RPMI7951 (cell line): Measurements from ENCODE around the gene MVB12A. TPM values are rescaled to one million over a fixed set of nuclear protein-coding genes. Genes with fewer than 3 reads are reported as not detected.
A peak's percentile ranks its signal among the peaks of the same experiment; 100 is the strongest.

Experiments
- DNase-seq: peaks from one replicate; pipeline ENCODE4 v3.0.0-alpha.2; 2012; ENCODE audit warnings: low read depth
- total RNA-seq: library from RNA; depleted of rRNA; stranded (reverse); fragments of >200 nt; shearing (Covaris generic); gene quantifications from 2 replicates; pipeline ENCODE4 v1.2.3, GENCODE V29; 2014

Gene MVB12A
- total RNA-seq, 1 experiment from 2014 or later: 123 TPM

DNA sequence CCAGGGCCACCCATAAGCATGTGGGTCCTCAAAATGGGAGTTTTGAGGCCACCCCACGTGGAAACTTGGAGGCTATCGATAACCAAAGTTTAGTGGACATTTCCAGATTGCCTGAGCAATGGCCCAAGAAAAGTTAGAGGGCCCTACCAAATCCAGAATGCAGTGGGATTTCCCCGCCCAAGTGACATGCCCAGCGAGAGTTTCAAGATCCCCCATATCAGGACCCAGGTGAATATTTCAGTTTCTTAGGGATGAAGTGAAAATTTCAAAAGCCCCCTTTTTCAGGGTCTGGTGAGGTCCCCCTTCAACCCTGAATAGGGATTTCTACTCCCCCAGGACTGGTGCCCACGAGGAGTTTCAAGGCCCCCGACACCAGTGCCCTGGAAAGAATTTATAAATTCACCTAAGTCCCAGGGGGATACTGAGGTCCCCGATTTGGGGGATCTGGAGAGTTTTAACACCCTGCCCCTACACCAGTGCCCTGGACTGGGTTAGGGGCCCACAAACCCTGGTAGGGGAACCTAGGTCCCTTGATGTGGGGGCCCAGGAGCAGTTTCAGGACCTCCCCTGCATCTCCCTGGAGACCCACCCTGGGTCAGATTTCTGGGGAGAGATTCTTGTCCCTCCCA lies 15.1 kb upstream of the MVB12A start:
- no peak for DNase-seq

DNA sequence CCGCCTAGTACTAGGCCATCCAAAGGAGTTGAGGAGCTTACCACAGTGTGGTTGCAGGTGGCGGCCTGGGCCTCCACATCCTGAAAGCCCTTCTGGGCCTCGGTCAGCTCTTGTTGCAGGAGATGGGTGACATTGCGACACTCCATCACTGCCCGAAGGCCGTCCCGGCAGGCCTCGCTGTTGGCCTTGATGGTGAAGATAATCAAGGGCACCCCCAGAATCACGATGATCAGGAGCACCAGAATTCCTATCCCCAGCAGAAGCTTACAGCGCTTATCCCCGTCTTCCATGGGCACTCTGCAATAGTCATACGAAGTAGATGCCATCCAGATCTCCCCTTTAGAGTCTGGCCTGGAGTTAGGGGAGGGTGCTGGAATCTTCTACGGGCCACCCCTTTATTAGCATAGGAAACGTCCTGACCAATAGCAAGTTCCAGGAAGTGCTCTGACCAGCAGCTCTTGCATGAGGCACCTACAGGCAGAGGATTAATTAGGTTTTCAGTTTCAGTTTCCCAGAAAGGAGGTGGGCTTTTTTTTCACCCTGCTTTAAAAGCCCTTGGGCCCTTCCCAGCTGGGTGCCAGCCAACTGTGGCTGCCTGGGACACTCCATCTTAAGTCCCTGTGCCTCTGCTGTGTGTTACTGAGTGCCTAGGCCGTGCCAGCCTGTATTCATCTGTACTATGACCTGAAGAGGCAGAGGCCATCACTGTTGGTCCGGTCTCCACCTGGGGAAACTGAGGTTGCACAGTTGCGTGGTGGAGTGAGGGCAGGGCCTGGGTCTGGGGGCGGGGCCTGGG lies 14.4 kb upstream of the MVB12A start, which contains the start of gene BST2:
BST2 (minus strand) TSS at position 381 of the 796 bp plus-strand sequence; CDS start at position 326, 55 bp downstream.
- peak; percentile 94 for DNase-seq

DNA sequence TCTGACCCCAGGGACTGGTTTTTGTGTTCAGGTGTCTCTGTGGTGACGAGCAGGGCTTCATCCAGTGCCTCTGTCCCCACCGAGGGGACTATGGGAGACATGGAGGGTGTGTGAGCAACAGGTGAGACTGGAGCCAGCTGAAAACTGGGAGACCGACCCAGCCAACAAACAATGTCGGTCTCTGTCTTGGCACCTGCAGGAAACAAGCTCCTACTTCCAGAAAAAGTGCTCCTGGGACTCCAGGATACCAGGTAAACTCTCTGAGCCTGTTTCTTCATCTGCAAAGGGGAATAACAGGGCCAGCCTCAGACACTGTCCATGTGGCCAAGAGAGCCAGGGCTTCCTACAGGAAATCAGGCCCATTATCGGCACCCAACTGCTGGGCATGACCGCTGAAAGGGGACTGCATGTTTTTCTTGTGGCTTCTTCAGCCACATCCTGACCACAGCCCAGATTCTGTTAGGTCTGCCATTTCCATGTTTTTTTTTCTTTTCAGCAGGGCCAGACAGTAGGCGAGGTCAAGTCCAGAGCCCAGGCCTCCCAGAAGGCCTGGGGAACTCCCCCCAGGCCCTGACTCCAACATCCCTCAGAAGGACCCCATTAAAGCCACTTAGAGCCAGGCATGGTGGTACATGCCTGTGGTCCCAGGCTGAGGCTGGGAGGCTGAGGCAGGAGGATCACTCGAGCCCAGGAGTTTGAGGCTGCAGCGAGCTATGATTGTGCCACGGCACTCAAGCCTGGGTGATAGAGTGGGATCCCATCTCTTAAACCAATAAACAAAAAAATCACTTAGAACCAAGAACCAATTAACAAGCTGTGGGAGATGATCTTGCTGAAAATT lies 13.6 kb upstream of the MVB12A start:
- peak; percentile 93 for DNase-seq

DNA sequence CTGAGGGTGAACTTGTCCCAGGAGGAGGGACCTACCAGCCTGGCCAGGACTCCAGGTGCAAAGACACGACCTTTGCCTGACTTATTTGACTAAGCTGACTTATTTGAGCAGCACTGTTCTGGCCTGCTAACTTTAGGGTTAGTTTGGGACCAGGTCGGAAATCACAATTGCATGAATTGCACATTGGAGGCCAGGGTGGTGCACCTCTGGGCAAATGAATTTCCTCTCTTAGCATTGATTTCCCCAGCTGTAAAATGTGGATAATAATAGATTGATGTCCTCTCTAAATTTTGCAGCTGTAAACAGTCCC lies 13.0 kb upstream of the MVB12A start:
- no peak for DNase-seq

- DNase-seq: no peak
These were observed 9.9 kb upstream of the MVB12A start for GRCh38 chr19:17409990-17410389.

GRCh38 chr19:17411801-17412200 lies 8.0 kb upstream of the MVB12A start:
- DNase-seq: no peak

- DNase-seq: no peak
These were observed 5.8 kb upstream of the MVB12A start for GRCh38 chr19:17414097-17414496.

DNA sequence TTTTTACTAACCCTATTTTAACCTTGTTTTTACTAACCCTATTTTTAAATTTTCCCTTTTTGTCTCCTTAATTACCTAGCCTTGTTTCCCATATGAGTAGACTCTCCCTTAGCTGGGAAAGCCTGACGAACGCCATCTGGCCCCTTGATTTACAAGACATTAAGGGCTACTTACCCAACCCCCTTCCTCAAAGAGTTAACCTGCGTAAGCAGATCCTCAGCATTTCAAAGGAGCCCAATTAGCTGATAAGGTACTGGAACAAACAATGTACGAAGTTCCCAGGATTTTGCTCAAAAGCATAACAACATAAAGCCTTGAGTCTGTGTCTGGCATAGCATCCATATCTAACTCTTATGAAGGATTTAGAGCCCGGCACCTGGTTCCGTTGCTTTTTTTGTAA lies 4.7 kb upstream of the MVB12A start:
- DNase-seq: no peak

DNA sequence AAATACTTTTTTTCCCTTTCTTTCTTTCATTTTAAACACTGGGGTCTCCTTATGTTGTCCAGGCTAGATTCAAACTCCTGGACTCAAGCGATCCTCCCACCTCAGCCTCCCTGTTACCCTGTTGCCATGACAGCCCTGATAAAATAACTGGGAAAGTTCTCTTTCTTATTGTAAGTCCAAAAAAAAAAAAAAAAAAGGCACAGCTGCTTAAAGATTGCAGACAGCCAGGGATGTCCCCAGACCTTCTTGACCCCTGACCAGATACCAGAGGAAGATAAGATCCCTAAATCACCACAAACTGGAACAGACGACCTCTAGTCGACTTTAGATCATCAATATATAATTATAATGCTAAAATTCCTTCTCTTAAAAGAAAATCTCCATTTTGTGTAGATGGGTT lies 1.1 kb upstream of the MVB12A start:
- no peak for DNase-seq

- no peak for DNase-seq
These were observed 660 bp upstream of the MVB12A start for GRCh38 chr19:17419154-17419620.

DNA sequence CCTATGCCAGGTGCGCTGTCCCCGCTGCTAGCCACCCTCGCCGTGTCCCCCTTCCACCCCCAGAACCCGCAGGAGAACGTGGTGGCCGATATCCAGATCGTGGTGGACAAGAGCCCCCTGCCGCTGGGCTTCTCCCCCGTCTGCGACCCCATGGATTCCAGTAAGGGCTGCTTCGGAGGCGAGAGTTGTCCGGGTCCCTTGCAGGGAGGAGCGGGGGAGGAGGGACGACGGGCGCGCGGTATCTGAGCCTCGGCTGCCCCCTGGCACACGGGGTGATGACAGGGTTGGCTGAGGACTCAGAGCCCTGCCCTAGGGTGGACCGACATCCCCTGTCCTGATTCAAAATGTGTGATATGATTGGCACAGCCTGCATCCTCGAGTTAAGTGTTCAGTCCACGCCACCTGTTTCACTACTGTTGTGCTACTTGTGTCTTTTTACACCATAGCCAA lies 653 bp downstream of the MVB12A start:
- peak; percentile 63 for DNase-seq

DNA sequence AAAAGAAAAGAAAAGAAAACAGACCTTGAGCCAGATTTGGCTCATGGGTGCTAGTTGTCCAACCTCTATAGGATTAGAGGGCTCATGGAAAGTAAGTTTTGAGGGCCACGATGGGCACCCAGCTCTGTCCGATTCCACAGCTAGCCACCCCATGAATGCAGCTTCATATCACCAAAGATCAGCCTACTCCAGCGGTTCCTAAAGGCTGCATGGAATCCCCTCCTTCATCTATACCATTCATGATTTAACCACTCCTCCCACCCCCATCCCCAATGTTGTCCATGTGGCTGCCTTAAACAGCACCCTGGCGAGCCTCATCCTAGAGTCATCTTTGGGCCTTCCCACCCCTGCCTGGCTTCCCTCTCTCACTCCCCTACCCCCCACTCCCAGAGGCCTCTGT lies 2.1 kb downstream of the MVB12A start:
- no peak for DNase-seq

DNA sequence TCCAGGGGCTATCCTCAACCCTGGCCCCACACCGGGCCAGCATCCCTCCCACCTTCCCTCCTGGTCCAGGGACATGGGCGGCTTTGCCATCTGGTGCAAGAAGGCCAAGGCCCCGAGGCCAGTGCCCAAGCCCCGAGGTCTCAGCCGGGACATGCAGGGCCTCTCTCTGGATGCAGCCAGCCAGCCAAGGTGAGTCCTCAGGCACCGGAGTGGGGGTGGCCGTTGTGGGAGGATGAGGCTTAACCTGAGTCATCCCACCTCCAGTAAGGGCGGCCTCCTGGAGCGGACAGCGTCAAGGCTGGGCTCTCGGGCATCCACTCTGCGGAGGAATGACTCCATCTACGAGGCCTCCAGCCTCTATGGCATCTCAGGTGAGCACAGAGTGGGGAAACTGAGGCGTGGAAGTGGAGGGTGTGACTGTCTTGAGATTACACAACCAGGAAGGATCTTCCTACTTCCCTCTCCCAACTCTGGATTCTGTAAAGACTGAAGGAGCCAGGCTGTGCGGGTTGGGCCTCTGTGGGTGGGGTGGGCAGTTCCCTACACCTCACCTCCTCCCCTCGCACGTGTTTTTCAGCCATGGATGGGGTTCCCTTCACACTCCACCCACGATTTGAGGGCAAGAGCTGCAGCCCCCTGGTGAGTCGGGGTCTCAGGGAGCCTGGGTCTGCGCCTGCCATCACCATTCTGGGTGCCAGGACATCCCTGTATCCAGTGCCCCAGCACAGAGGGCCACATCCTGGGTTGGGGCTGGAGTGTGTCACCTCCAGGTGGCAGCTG lies 3.8 kb downstream of the MVB12A start:
- DNase-seq: no peak

- no peak for DNase-seq
These were observed 5.0 kb downstream of the MVB12A start for GRCh38 chr19:17424743-17425365.

- no peak for DNase-seq
These were observed 9.8 kb downstream of the MVB12A start for GRCh38 chr19:17429641-17430113.

DNA sequence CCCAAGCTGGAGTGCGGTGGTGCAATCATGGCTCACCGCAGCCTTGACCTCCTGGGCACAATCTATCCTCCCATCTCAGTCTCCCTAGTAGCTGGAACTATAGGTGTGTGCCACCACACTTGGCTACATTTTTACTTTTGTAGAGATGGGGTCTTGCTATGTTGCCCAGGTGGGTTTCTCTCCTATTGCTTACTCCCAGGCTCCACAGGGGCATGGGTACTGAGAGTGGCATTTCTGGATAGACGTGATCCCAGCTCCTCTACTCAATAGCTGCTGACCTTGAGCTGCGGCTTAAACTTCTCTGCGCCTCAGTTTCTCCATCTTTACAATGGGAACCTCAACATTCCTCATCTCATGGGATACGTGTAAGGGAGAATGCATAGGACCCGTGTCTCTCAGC lies 11.6 kb downstream of the MVB12A start:
- no peak for DNase-seq

DNA sequence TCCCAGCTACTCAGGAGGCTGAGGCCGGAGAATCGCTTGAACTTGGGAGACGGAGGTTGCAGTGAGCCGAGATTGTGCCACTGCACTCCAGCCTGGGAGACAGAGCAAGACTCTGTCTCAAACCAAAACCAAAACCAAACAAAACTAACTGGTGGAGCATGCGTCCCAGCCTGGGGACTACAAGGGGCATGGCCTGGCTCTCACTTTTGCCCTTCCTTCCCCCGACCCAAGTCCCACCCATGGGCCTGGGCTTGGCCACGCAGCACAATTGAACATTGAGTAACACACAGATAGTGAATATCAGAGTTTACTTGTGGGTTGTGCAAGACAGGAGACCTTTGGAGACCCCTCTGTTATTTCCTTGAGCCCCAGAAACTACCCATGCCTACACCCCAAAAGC lies 15.4 kb downstream of the MVB12A start:
- DNase-seq: no peak

DNA sequence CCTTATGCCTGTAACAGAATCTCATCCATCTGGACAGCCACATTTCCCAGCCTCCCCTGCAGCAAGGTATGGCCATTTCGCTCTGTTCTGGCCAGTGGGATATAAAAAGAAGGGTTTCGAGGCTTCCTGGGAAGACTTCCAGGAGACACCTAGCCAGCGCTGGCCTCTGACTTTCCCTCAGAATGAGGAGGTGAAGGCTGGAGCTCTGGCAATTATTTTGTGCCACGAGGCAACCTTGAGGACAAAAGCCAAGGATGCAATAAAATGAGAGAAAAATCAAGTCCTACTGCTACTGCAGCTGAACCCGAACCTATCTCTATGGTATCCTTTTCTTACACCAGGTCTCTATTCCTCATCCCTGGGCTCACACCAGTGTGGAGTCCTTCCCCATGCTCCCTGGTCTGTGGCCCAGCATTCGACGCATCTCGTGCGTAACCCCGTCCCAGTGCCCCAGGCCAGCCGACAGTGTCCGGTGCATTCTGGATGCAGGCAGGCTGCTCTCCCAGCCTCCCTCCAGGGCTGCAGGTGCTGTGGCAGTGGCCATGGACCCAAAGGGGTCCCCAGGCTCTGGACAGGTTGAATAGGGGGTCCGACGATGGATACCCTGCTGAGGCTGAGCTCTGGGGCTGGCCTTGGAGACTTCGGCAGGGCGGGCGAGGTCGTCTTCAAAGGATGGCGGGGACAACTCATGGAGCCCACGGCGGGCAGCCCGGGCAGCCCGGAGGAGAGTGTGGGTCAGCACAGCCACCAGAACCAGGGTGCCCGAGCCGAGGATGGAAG lies 16.4 kb downstream of the MVB12A start:
- DNase-seq: no peak

DNA sequence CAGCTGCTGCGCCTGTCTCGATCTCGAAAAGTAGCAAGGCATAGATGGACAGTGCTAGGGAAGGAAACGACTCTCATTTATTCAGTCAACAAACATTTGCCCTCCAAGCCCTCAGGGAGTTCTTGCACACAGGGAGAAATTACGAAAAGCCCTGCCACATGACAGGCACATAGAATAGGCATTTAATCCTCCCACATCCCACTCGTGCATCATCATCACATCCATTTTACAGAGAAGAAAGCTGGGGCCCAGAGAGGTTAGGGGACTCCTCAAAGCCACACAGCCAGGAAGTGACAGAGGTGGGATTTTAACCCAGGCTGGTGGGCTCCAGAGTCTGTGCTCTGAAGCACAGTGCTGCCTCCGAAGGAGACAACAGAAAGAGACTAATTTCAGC lies 17.0 kb downstream of the MVB12A start:
- DNase-seq: no peak
